BE2C (cell line): ENCODE measurements around the gene FCMR.

Experiments used
- DNase-seq: peaks from one replicate; pipeline ENCODE4 v3.0.0-alpha.2; 2020
- H3K27me3 ChIP-seq: fragments of 250-450 bp; sonication (Bioruptor Pico); 2 replicates; pipeline ENCODE4 v1.5.1; 2020; ENCODE audit warnings: mild to moderate bottlenecking
- H3K36me3 ChIP-seq: fragments of 250-450 bp; sonication (Bioruptor Pico); 2 replicates; pipeline ENCODE4 v1.5.1; 2020; ENCODE audit warnings: mild to moderate bottlenecking
- H3K4me1 ChIP-seq: fragments of 250-450 bp; sonication (Bioruptor Pico); 2 replicates; pipeline ENCODE4 v1.5.1; 2020
- H3K4me3 ChIP-seq: 2 replicates; pipeline ENCODE4 v1.5.1; 2011; ENCODE audit warnings: low read depth, low read length
- H3K9me3 ChIP-seq: fragments of 250-450 bp; sonication (Bioruptor Pico); 2 replicates; pipeline ENCODE4 v1.5.1; 2020
- CTCF ChIP-seq: IDR thresholded peaks from 2 replicates; pipeline ENCODE4 v1.5.1; 2012; ENCODE audit warnings: mild to moderate bottlenecking, low read depth, low read length

FCMR gene

DNA sequence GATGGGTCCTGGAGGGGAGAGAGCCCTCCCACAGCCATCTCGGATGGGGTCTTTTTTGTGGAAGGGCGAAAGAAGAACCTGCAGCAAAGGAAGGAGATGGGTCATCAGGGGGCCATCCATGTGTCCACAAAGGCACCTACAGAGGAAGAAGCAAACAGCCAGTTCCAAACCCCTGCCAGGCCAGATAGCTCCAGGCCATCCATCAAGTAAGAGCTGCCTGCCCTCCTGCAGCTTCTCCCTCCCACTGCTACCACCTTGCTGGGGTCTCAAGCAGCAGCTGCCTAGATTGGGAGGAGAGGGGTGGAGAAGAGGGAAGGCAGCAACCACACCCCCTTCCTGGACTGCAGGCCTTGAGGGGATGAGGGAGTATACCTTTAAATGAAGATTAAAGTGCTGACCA, 44.0 kb upstream of the FCMR start:
- no peak for TF ChIP-seq CTCF
- no peak for DNase-seq
- peaks cover 8% of the 10 kb centered on the region for H3K27me3 ChIP-seq
- no peaks in the 10 kb centered on the region for H3K36me3 ChIP-seq
- H3K9me3 ChIP-seq: no peaks in the 10 kb centered on the region
- no peaks in the 10 kb centered on the region for H3K4me1 ChIP-seq
- no peak overlapping the region for H3K4me3 ChIP-seq

DNA sequence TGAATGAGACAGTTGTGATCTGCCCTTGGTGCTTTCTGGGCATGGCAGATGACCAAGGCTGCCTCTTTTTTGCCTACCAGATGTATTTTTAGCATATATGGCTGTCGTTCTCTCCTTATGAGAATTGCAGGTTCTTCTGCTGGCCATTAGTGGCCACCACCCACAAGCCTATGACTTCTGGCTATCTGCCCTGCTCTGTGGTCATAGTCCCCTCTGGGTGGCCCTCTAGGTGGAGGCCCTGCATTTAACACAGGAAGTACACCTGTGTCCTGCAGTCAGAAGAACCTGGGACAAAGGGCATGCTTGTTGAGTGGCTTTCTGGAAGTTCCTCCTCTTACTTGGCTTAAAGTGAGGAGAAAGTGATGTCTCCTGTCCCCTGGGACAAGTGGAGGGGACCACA, 42.0 kb upstream of the FCMR start:
- Histone ChIP-seq H3K36me3 (no peaks in the 10 kb centered on the region), H3K9me3 (no peaks in the 10 kb centered on the region), H3K27me3 (no peaks in the 10 kb centered on the region; the same call in 1 of the 2 replicates), H3K4me1 (no peaks in the 10 kb centered on the region), H3K4me3 (no peak overlapping the region)
- TF ChIP-seq CTCF: no peak
- no peak for DNase-seq

GRCh38 chr1:206963119-206963712, 41.5 kb upstream of the FCMR start:
- no peak for DNase-seq
- H3K4me1 ChIP-seq: no peaks in the 10 kb centered on the region
- H3K4me3 ChIP-seq: no peak overlapping the region
- no peak for TF ChIP-seq CTCF
- H3K27me3 ChIP-seq: no peaks in the 10 kb centered on the region; the same call in 1 of the 2 replicates
- no peaks in the 10 kb centered on the region for H3K9me3 ChIP-seq
- no peaks in the 10 kb centered on the region for H3K36me3 ChIP-seq

DNA sequence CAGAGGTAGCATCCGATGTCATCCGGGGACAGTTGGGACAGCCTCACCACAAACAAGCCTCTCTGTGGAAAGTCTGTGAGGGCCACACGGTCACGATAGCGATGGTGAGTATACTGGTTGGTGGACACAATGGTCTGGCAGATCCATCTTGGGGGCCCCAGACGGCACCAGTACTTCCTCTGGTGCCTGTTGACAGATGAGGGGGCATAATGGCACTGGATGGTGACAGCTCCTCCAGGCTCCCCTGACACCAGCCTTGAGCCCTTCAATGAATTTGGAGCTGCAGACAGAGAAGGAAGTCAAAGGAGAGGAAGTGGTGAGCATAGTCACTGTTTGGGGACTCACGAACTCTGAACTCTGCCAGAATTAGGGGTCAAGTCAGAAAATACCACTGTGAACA, 40.5 kb upstream of the FCMR start:
- no peak for TF ChIP-seq CTCF
- Histone ChIP-seq H3K4me3 (no peak overlapping the region), H3K4me1 (no peaks in the 10 kb centered on the region), H3K9me3 (no peaks in the 10 kb centered on the region), H3K27me3 (no peaks in the 10 kb centered on the region; the same call in 1 of the 2 replicates), H3K36me3 (no peaks in the 10 kb centered on the region)
- DNase-seq: no peak

DNA sequence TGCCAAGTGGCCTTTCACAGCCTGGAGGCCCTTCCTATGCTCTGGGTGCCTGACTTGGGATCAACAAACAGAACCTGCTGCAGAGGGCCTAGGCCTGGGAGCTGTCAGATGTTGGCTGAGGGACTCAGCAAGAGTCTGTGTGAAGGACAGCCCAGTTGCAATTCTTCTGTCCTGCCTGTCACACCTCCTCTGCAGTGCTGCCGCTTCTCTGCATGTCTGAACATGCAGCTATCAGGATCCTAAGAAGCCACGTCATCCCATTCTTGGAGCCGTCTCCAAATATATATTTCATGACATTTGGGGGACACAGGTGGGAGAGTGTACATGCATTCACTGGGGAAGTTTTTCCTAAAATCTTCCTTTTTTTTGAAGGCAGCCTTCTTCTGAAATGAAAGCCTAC, 39.9 kb upstream of the FCMR start:
- no peak for DNase-seq

More for the DNA sequence above, 39.9 kb upstream of the FCMR start:
- Histone ChIP-seq H3K4me1 (no peaks in the 10 kb centered on the region), H3K4me3 (no peak overlapping the region), H3K9me3 (no peaks in the 10 kb centered on the region), H3K36me3 (no peaks in the 10 kb centered on the region), H3K27me3 (no peaks in the 10 kb centered on the region; the same call in 1 of the 2 replicates)
- no peak for TF ChIP-seq CTCF
